IMR-90 (cell line): ENCODE data around the gene SYNPO2. TPM values are rescaled to one million over a fixed set of nuclear protein-coding genes. Genes with fewer than 3 reads are reported as not detected.

Source experiments
- ATAC-seq: fragments of 200-7000 bp; cut with Tn5 transposase; 2 replicates; pipeline ENCODE4 v1.9.1; 2020; ENCODE audit warnings: low read depth, mild to moderate bottlenecking, moderate library complexity
- BruUV-seq: library from RNA; stranded (reverse); fragments of 400-500 nt; replicated peaks from 2 replicates; lab custom pipeline; 2021; lab: Mats Ljungman, UMichigan
- CTCF ChIA-PET: fragments of 300-600 bp; formaldehyde crosslinking; extraction: SDS; loops from one replicate; lab custom pipeline; 2021; ENCODE audit warnings: antibody characterized with exemption; lab: Yijun Ruan, JAX
- POLR2A ChIA-PET: fragments of 300-600 bp; sonication (Branson Sonifier 250); formaldehyde crosslinking; loops from one replicate; lab custom pipeline; 2022; ENCODE audit warnings: antibody characterized with exemption; ENCODE audit not compliant: unreplicated experiment; lab: Charles Lee
- DNase-seq: peaks from one replicate; pipeline ENCODE4 v3.0.0; 2013
- H2AFZ ChIP-seq: replicated peaks from 2 replicates; pipeline ENCODE3; 2013; ENCODE audit warnings: low read length, mild to moderate bottlenecking; ENCODE audit not compliant: poor library complexity
- H2AK5ac ChIP-seq: 2 replicates; pipeline ENCODE4 v1.6.1; 2013; ENCODE audit warnings: low read depth, low read length, inconsistent platforms
- H2AK9ac ChIP-seq: replicated peaks from 2 replicates; pipeline ENCODE3; 2013; ENCODE audit warnings: mild to moderate bottlenecking, low read depth, low read length, moderate library complexity; ENCODE audit not compliant: poor library complexity
- H2BK120ac ChIP-seq: 2 replicates; pipeline ENCODE4 v1.6.1; 2013; ENCODE audit warnings: low read depth, low read length, inconsistent platforms
- H2BK15ac ChIP-seq: 3 replicates; pipeline ENCODE4 v1.6.1; 2013; ENCODE audit warnings: low read depth, low read length, inconsistent platforms
- H2BK20ac ChIP-seq: 2 replicates; pipeline ENCODE4 v1.6.1; 2013; ENCODE audit warnings: low read depth, mild to moderate bottlenecking, inconsistent platforms, low read length, moderate library complexity
- H2BK5ac ChIP-seq: 2 replicates; pipeline ENCODE4 v1.6.1; 2013; ENCODE audit warnings: mild to moderate bottlenecking, low read depth, low read length, inconsistent platforms; ENCODE audit not compliant: poor library complexity, severe bottlenecking
- H3K14ac ChIP-seq: replicated peaks from 2 replicates; pipeline ENCODE4 v1.6.1; 2013; ENCODE audit warnings: low read depth, low read length, inconsistent platforms
- H3K18ac ChIP-seq: 2 replicates; pipeline ENCODE4 v1.6.1; 2013; ENCODE audit warnings: low read depth, low read length, control low read depth
- H3K23ac ChIP-seq: 2 replicates; pipeline ENCODE4 v1.6.1; 2013; ENCODE audit warnings: low read depth, low read length, inconsistent platforms
- H3K27ac ChIP-seq: 2 replicates; pipeline ENCODE4 v1.5.1; 2013; ENCODE audit warnings: mild to moderate bottlenecking, control low read depth, low read length; ENCODE audit not compliant: insufficient read depth
- H3K27me3 ChIP-seq: 2 replicates; pipeline ENCODE4 v1.6.1; 2013; ENCODE audit warnings: low read length; ENCODE audit not compliant: control insufficient read depth, insufficient read depth
- H3K36me3 ChIP-seq: 2 replicates; pipeline ENCODE4 v1.6.1; 2013; ENCODE audit warnings: low read length, mixed read lengths; ENCODE audit not compliant: control insufficient read depth, insufficient read depth
- H3K4ac ChIP-seq: 2 replicates; pipeline ENCODE4 v1.6.1; 2013; ENCODE audit warnings: low read depth, low read length, inconsistent platforms
- H3K4me1 ChIP-seq: 2 replicates; pipeline ENCODE4 v1.6.1; 2013; ENCODE audit warnings: low read length, mixed read lengths; ENCODE audit not compliant: control insufficient read depth, insufficient read depth
- H3K4me2 ChIP-seq: 2 replicates; pipeline ENCODE4 v1.6.1; 2013; ENCODE audit warnings: low read depth, mild to moderate bottlenecking, control low read depth, low read length, moderate library complexity
- H3K4me3 ChIP-seq: 2 replicates; pipeline ENCODE4 v1.5.1; 2013; ENCODE audit warnings: low read depth, mild to moderate bottlenecking, control low read depth, low read length, moderate library complexity; ENCODE audit not compliant: insufficient read depth
- H3K56ac ChIP-seq: 2 replicates; pipeline ENCODE4 v1.6.1; 2013; ENCODE audit warnings: low read length, inconsistent platforms; ENCODE audit not compliant: insufficient read depth; ENCODE audit errors: extremely low read depth
- H3K79me1 ChIP-seq, 2 experiments: 2 replicates each; pipeline ENCODE4 v1.6.1; 2013; ENCODE audit warnings: low read length in 2 of 2, inconsistent platforms in 1 of 2, low read depth in 1 of 2
- H3K9ac ChIP-seq: 2 replicates; pipeline ENCODE4 v1.6.1; 2013; ENCODE audit warnings: low read depth, low read length, control low read depth
- H3K9me1 ChIP-seq: 2 replicates; pipeline ENCODE4 v1.6.1; 2013; ENCODE audit warnings: low read length, inconsistent platforms; ENCODE audit not compliant: insufficient read depth
- H3K9me3 ChIP-seq: 2 replicates; pipeline ENCODE4 v1.6.1; 2013; ENCODE audit warnings: low read length; ENCODE audit not compliant: control insufficient read depth, insufficient read depth
- H4K20me1 ChIP-seq: 2 replicates; pipeline ENCODE4 v1.6.1; 2013; ENCODE audit warnings: low read length, inconsistent platforms; ENCODE audit not compliant: insufficient read depth
- H4K5ac ChIP-seq: 2 replicates; pipeline ENCODE4 v1.6.1; 2013; ENCODE audit warnings: mild to moderate bottlenecking, low read depth, low read length, control low read depth
- H4K8ac ChIP-seq, 2 experiments: 2 replicates each; pipeline ENCODE4 v1.6.1; 2013; ENCODE audit warnings: low read depth in 2 of 2, low read length in 2 of 2, control low read depth in 1 of 2, inconsistent platforms in 1 of 2
- H4K91ac ChIP-seq: 2 replicates; pipeline ENCODE4 v1.6.1; 2013; ENCODE audit warnings: low read depth, low read length, inconsistent platforms; ENCODE audit not compliant: insufficient read depth
- BHLHE40 ChIP-seq: fragments of 150-350 bp; IDR thresholded peaks from 2 replicates; pipeline ENCODE4 v1.6.1; 2016; ENCODE audit warnings: mild to moderate bottlenecking, low read depth, low read length
- CEBPB ChIP-seq: IDR thresholded peaks from 2 replicates; pipeline ENCODE4 v1.6.1; 2012; ENCODE audit warnings: low read depth, low read length, improper control_type of control experiment
- CHD1 ChIP-seq: IDR thresholded peaks from 2 replicates; pipeline ENCODE4 v1.6.1; 2012; ENCODE audit warnings: low read depth, low read length, improper control_type of control experiment
- CTCF ChIP-seq: conservative IDR thresholded peaks from 2 replicates; pipeline ENCODE4 v1.5.1; 2012; ENCODE audit warnings: mild to moderate bottlenecking, low read depth, low read length, improper control_type of control experiment
- ELK1 ChIP-seq: fragments of 150-350 bp; IDR thresholded peaks from 2 replicates; pipeline ENCODE4 v1.6.1; 2016; ENCODE audit warnings: low read depth, mild to moderate bottlenecking, low read length, moderate library complexity, borderline replicate concordance
- FOS ChIP-seq: fragments of 150-350 bp; IDR thresholded peaks from 2 replicates; pipeline ENCODE4 v1.6.1; 2016; ENCODE audit warnings: low read depth, low read length
- MAFK ChIP-seq: IDR thresholded peaks from 2 replicates; pipeline ENCODE4 v1.6.1; 2012; ENCODE audit warnings: low read depth, low read length, improper control_type of control experiment
- MAZ ChIP-seq: IDR thresholded peaks from 2 replicates; pipeline ENCODE4 v1.6.1; 2012; ENCODE audit warnings: low read depth, mild to moderate bottlenecking, low read length, improper control_type of control experiment, moderate library complexity, borderline replicate concordance
- MXI1 ChIP-seq: IDR thresholded peaks from 2 replicates; pipeline ENCODE4 v1.6.1; 2012; ENCODE audit warnings: low read depth, mild to moderate bottlenecking, low read length, moderate library complexity, borderline replicate concordance
- NFE2L2 ChIP-seq: fragments of 150-350 bp; IDR thresholded peaks from 2 replicates; pipeline ENCODE4 v1.6.1; 2016; ENCODE audit warnings: low read depth, mild to moderate bottlenecking, low read length
- POLR2A ChIP-seq: IDR thresholded peaks from 2 replicates; pipeline ENCODE4 v1.6.1; 2012; ENCODE audit warnings: mild to moderate bottlenecking, low read depth, low read length
- RAD21 ChIP-seq: IDR thresholded peaks from 2 replicates; pipeline ENCODE4 v1.6.1; 2012; ENCODE audit warnings: low read length, improper control_type of control experiment
- RCOR1 ChIP-seq: IDR thresholded peaks from 2 replicates; pipeline ENCODE4 v1.6.1; 2012; ENCODE audit warnings: mild to moderate bottlenecking, low read length, improper control_type of control experiment; ENCODE audit not compliant: insufficient replicate concordance
- RFX5 ChIP-seq: IDR thresholded peaks from 2 replicates; pipeline ENCODE4 v1.8.0; 2012; ENCODE audit warnings: low read depth, mild to moderate bottlenecking, low read length, moderate library complexity
- SMC3 ChIP-seq: fragments of 150-350 bp; IDR thresholded peaks from 2 replicates; pipeline ENCODE4 v1.6.1; 2016; ENCODE audit warnings: low read depth, mild to moderate bottlenecking, antibody characterized with exemption, low read length, moderate library complexity
- USF2 ChIP-seq: fragments of 150-350 bp; IDR thresholded peaks from 2 replicates; pipeline ENCODE4 v1.6.1; 2017; ENCODE audit warnings: mild to moderate bottlenecking, antibody characterized with exemption, low read length, low read depth
- WGBS, 2 experiments: methylation state at CpG; one replicate each; pipeline versions ENCODE4 v1.1.5 to v1.1.7; 2013; ENCODE audit warnings: missing lambda C conversion rate in 2 of 2; ENCODE audit not compliant: insufficient read length in 1 of 2; ENCODE audit errors: extremely low coverage in 2 of 2; 5-methylcytosine and 5-hydroxymethylcytosine counted together
- dilution Hi-C: fragments of 300-500 bp; cut with HindIII; formaldehyde crosslinking; loops from one replicate; pipeline ENCODE4 v1.14.3; 2018; ENCODE audit warnings: low sequenced_read_pairs; ENCODE audit not compliant: unreplicated experiment
- in situ Hi-C: fragments of 300-500 bp; cut with MboI; formaldehyde crosslinking; loops from 3 replicates; pipeline ENCODE4 v1.14.3; 2019; ENCODE audit warnings: low sequenced_read_pairs, inconsistent platforms, mixed read lengths
- intact Hi-C: fragments of 100-400 bp; cut with micrococcal nuclease; formaldehyde crosslinking; loops from 2 replicates; pipeline ENCODE4 v1.10.0; 2022
- polyA plus RNA-seq, 3 experiments: library from polyadenylated mRNA; depleted of rRNA; stranded (reverse); fragments of >200 nt; gene quantifications; 2 replicates each; pipeline ENCODE4 v1.2.3, GENCODE V29; 2012; ENCODE audit warnings: low replicate concordance in 1 of 3
- total RNA-seq: library from RNA; depleted of rRNA; stranded (reverse); fragments of >200 nt; gene quantifications from 2 replicates; pipeline ENCODE4 v1.2.3, GENCODE V29; 2012

SYNPO2 gene
- total and polyA plus RNA-seq, 2 of the 4 experiments (the other 2 are of a cell fraction), result 0.99 to 1.8 TPM

- no peak overlapping the region for H3K4me2 ChIP-seq
- no TSS peak for BruUV-seq
- H3K27me3 ChIP-seq, result no peaks in the 10 kb centered on the region
- no peak overlapping the region for H3K4me3 ChIP-seq
- no peak overlapping the region for H2AFZ ChIP-seq
- H3K27ac ChIP-seq, result no peak overlapping the region
- no peak overlapping the region for H4K8ac ChIP-seq
- H4K91ac ChIP-seq, result no peak overlapping the region
- TF ChIP-seq POLR2A, result no peak
- TF ChIP-seq FOS, result no peak
- TF ChIP-seq NFE2L2, result no peak
- TF ChIP-seq RCOR1, result no peak
- TF ChIP-seq CTCF, result no peak
- no peak for TF ChIP-seq SMC3
- no peak for TF ChIP-seq MAFK
- TF ChIP-seq MAZ, result no peak
- no peak for TF ChIP-seq CHD1
- no peak for TF ChIP-seq CEBPB
- no peak for TF ChIP-seq USF2
- no peak for TF ChIP-seq ELK1
- no peak for TF ChIP-seq MXI1
- TF ChIP-seq RAD21, result no peak
- TF ChIP-seq RFX5, result no peak
- no peak for TF ChIP-seq BHLHE40
- H3K23ac ChIP-seq, result no peak overlapping the region
- H3K56ac ChIP-seq, result no peak overlapping the region
- H4K5ac ChIP-seq, result no peak overlapping the region
- no peak overlapping the region for H2BK20ac ChIP-seq
- H2AK9ac ChIP-seq, result no peak overlapping the region
- H3K4ac ChIP-seq, result no peak overlapping the region
- no peak overlapping the region for H2AK5ac ChIP-seq
- H2BK15ac ChIP-seq, result no peak overlapping the region
- ChIA-PET POLR2A (no interaction called here), CTCF (no interaction called here)
- no peaks in the 10 kb centered on the region for H3K9me1 ChIP-seq
- no peak overlapping the region for H3K9ac ChIP-seq
- no CpG with 5 or more reads among the region's 1 CpG for WGBS, 2 experiments
- no peaks in the 10 kb centered on the region for H3K36me3 ChIP-seq
- DNase-seq (no peak), ATAC-seq (no peak)
- no peak overlapping the region for H3K18ac ChIP-seq
- no peak overlapping the region for H3K14ac ChIP-seq
- H2BK5ac ChIP-seq, result no peak overlapping the region
- dilution Hi-C loops, result no loop called here
- no peaks in the 10 kb centered on the region for H3K4me1 ChIP-seq
- intact Hi-C loops, result no loop called here
- H3K9me3 ChIP-seq, result no peaks in the 10 kb centered on the region
- H3K79me1 ChIP-seq, result no peaks in the 10 kb centered on the region
- H4K20me1 ChIP-seq, result no peaks in the 10 kb centered on the region
- H2BK120ac ChIP-seq, result no peak overlapping the region
- in situ Hi-C loops, result no loop called here
Measured at GRCh38 chr4:118930255-118930654, 41.6 kb downstream of the SYNPO2 start.
